HepG2 (cell line): ENCODE measurements around the gene HOXB5. TPM values are rescaled to one million over a fixed set of nuclear protein-coding genes. Genes with fewer than 3 reads are reported as not detected.

Experiments
- ATRX ChIP-seq: sonication (generic); formaldehyde crosslinking; IDR thresholded peaks from 2 replicates; pipeline ENCODE4 v1.4.0; 2020; ENCODE audit warnings: missing genetic modification reagents, borderline replicate concordance
- CBX1 ChIP-seq: IDR thresholded peaks from one replicate; pipeline ENCODE4 v1.6.1; 2016; ENCODE audit warnings: antibody characterized with exemption, low read depth
- FOXA3 ChIP-seq: IDR thresholded peaks from 2 replicates; pipeline ENCODE4 v1.6.1; 2016; ENCODE audit warnings: missing genetic modification reagents, missing compliant biosample characterization
- HMGA1 ChIP-seq: sonication (generic); formaldehyde crosslinking; conservative IDR thresholded peaks from 2 replicates; pipeline ENCODE4 v1.4.0; 2020; ENCODE audit warnings: missing genetic modification reagents
- HNF1A ChIP-seq, 2 experiments: sonication (generic) in 1 of 2; formaldehyde crosslinking in 1 of 2; IDR thresholded peaks; 2 replicates each; pipeline versions ENCODE4 v1.4.0 to v1.6.1; 2016 to 2020; ENCODE audit warnings: borderline replicate concordance in 1 of 2, low read depth in 1 of 2, mild to moderate bottlenecking in 1 of 2, missing genetic modification reagents in 1 of 2
- MBD4 ChIP-seq: IDR thresholded peaks from 2 replicates; pipeline ENCODE4 v1.6.1; 2012; ENCODE audit warnings: low read length, inconsistent platforms, borderline replicate concordance
- NR3C1 ChIP-seq: sonication (generic); formaldehyde crosslinking; IDR thresholded peaks from 2 replicates; pipeline ENCODE4 v1.4.0; 2020; ENCODE audit warnings: missing genetic modification reagents
- SNRNP70 ChIP-seq: fragments of 200-400 bp; formaldehyde crosslinking; IDR thresholded peaks from 2 replicates; pipeline ENCODE4 v1.6.1; 2017; ENCODE audit warnings: mild to moderate bottlenecking, low read depth, low read length, moderate library complexity
- TEF ChIP-seq: sonication (generic); formaldehyde crosslinking; IDR thresholded peaks from 2 replicates; pipeline ENCODE4 v1.5.0; 2020; ENCODE audit warnings: missing genetic modification reagents
- ZBTB8A ChIP-seq: sonication (generic); formaldehyde crosslinking; IDR thresholded peaks from 2 replicates; pipeline ENCODE4 v1.4.0; 2020; ENCODE audit warnings: mild to moderate bottlenecking, low read depth, missing genetic modification reagents, borderline replicate concordance
- ZNF142 ChIP-seq: sonication (generic); formaldehyde crosslinking; IDR thresholded peaks from 2 replicates; pipeline ENCODE4 v1.4.0; 2020; ENCODE audit warnings: missing genetic modification reagents
- ZNF276 ChIP-seq: sonication (generic); formaldehyde crosslinking; IDR thresholded peaks from 2 replicates; pipeline ENCODE4 v1.4.0; 2020; ENCODE audit warnings: mild to moderate bottlenecking, low read depth, missing genetic modification reagents
- ZNF44 ChIP-seq: sonication (generic); formaldehyde crosslinking; IDR thresholded peaks from 2 replicates; pipeline ENCODE4 v1.5.1; 2020; ENCODE audit warnings: mild to moderate bottlenecking, missing genetic modification reagents
- ZNF550 ChIP-seq: sonication (generic); formaldehyde crosslinking; IDR thresholded peaks from 2 replicates; pipeline ENCODE4 v1.4.0; 2020; ENCODE audit warnings: mild to moderate bottlenecking, missing genetic modification reagents, borderline replicate concordance
- ZSCAN30 ChIP-seq: sonication (generic); formaldehyde crosslinking; IDR thresholded peaks from 2 replicates; pipeline ENCODE4 v1.5.0; 2020; ENCODE audit warnings: mild to moderate bottlenecking, missing genetic modification reagents
- polyA plus RNA-seq, 8 experiments: library from polyadenylated mRNA; depleted of rRNA in 3 of 8; stranded (reverse) in 7 of 8; unstranded in 1 of 8; fragments of >200 nt; fragmentation: Illumina TruSeq in 4 of 8; extraction: Trizol in 4 of 8; gene quantifications; 2 replicates each; pipeline versions ENCODE4 v1.2.1 to v1.2.3, GENCODE V29; 2011 to 2016; ENCODE audit warnings: low read depth in 4 of 8, missing spikeins in 1 of 8, mixed read lengths in 1 of 8; ENCODE audit not compliant: insufficient read depth in 1 of 8
- total RNA-seq, 5 experiments: library from RNA; depleted of rRNA; stranded (reverse); fragments of >200 nt; fragmentation: Illumina TruSeq; extraction: Trizol; gene quantifications; 2 replicates each; pipeline ENCODE4 v1.2.3, GENCODE V29; 2016; ENCODE audit warnings: low read depth in 1 of 5

Gene HOXB5
- total and polyA plus RNA-seq, 2 of the 13 experiments (the other 11 are each of a cell fraction or from before 2014, with no cell fraction given) = not detected

- TF ChIP-seq HMGA1 (CRISPR knock-in tag) (no peak), ATRX (CRISPR knock-in tag) (no peak), NR3C1 (no peak), ZNF44 (CRISPR knock-in tag) (no peak), SNRNP70 (no peak), ZBTB8A (no peak), ZNF550 (no peak), TEF (CRISPR knock-in tag) (no peak; the same call in 1 of the 2 replicates), ZNF276 (CRISPR knock-in tag) (no peak; the same call in 1 of the 2 replicates), CBX1 (no peak), FOXA3 (CRISPR knock-in tag) (peak; percentile 39; the same call in 1 of the 2 replicates), ZSCAN30 (CRISPR knock-in tag) (no peak), MBD4 (no peak), HNF1A (IDR thresholded peaks at IDR 0.05; ENCODE audit: low read depth) (no peak), HNF1A (CRISPR knock-in tag; IDR thresholded peaks at IDR 0.05; ENCODE audit: borderline replicate concordance) (no peak), ZNF142 (CRISPR knock-in tag) (no peak; the same call in 1 of the 2 replicates)
Observed at GRCh38 chr17:48636177-48637018, 42.8 kb upstream of the HOXB5 start (continued).
